DMS53 treated with DMSO at 0.1 percent for 48 hours (cell line): Measurements from ENCODE around the gene SLC13A2.

Experiments used
- DNase-seq: peaks from one replicate; lab custom pipeline; 2025; ENCODE audit not compliant: unreplicated experiment; lab: John Stamatoyannopoulos, UW

SLC13A2 gene

GRCh38 chr17:28533091-28533807, 59.8 kb downstream of the SLC13A2 start:
- DNase-seq = no peak

- DNase-seq = no peak
Measured at GRCh38 chr17:28534740-28535375, 61.4 kb downstream of the SLC13A2 start.

DNA sequence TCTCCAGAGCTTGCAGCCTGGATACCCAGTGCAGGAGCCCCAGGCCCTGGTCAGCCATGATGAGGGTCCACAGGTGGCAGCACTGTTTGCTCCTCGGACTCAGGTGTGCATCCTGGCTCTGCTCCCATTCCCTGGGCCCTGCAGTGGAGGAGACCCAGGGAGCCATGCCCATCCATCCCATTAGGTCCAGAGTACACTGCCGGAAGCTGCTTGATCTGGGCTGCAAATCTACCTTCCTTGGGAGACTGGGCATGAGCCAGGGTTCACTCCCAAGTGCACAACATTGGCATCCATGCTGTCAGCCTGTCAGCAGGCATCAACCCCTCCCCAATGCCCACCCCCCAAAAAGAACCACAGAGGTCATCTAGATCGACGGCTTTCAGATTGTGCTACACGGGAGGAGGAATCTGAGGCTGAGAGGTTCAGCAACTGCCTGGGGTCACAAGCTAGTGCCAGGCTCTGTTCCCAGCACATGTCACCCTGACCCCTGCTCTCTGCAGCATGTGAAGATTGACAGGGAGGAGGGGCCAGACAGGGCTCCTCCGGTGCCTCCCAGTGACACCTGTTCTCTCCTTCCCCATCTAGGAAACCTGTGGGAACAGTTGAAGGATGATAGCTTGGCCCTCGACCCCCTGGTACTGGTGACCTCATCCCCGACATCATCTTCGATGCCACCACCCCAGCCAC, 63.2 kb downstream of the SLC13A2 start:
- DNase-seq = no peak

DNA sequence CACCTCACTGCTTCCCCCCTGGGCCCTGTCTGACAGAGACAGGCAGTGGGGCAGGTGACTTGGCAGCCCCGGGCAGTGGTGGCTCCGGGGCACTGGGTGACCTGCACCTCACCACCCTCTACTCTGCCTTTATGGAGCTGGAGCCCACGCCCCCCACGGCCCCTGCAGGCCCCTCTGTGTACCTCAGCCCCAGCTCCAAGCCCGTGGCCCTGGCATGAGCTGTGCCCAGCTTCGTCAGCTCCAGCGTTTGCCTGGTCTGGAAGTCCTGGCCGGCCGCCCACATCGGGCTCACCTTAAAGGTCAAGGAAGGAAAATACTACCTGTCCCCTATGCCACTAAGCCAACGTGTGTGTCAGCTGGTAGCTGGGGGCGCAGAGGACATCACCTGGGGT, 63.8 kb downstream of the SLC13A2 start:
- DNase-seq = no peak

- DNase-seq = no peak
Measured at GRCh38 chr17:28538296-28538895, 65.0 kb downstream of the SLC13A2 start.

DNA sequence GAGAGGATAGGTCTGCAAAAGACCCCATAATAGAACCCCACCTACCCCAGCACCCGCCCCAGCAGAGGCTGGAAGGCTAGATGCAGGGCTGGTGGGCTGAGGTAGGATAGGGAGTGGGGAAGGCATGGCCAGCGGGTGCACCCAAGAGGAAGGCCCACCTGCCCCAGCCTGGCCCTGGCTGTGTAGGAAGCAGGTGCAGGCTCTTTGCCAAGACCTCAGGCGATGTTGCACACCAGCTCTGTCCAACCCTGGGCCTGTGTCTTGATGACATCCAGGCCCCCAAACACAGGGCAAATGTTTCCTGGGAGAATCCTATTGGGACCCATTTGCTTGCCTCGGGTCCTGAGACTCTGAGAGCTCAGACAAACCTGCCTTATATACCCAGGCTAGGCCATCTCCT, 66.8 kb downstream of the SLC13A2 start:
- no peak for DNase-seq

GRCh38 chr17:28541439-28541838, 68.0 kb downstream of the SLC13A2 start:
- DNase-seq = no peak

- DNase-seq = no peak
Measured at GRCh38 chr17:28544402-28545140, 71.1 kb downstream of the SLC13A2 start.

DNA sequence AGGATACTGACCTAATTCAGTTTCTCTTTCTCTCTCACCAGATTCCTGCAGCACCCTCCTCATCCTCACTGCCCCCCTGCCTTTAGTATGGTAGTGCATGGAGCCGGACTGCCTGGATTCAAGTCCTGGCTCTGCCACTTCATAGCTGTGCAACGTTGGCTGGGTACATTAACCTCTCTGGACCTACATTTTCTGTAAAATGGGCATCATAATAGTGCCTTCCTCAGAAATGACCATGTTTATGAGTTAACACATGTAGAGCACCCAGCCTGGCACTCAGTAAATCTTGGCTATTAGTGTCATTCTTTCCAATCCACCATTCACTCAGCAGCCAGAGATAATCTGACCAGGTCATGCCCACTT, 71.7 kb downstream of the SLC13A2 start:
- no peak for DNase-seq

- no peak for DNase-seq
Measured at GRCh38 chr17:28545787-28546415, 72.5 kb downstream of the SLC13A2 start.

DNA sequence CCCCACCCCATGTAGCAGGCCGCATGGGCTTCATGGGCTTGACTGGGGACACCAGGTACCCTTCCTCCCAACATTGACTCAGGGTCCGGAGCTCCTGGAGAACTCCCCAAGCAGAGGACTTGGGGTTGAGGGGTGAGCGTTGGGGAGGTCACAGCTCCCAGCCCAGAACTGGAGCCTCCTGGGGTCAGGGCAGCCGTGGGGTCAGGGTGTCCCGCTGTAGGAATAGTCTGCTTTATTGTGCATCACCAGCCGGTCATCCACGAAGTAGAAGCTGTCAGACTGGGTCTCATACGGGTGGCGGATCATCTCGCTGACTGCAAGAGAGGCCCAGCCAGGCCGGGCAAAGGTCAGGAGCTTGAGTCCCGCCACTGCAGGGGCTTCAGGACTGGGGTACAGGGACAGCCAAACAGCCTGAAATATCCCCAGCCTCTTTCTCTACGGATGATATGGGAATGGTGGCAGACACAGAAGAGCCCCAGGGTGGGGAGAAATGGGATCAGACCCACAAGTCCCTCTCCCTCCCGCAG, 73.7 kb downstream of the SLC13A2 start:
- no peak for DNase-seq
